Tibial nerve (tissue), 3 donors: ENCODE data around the gene PSENEN.

ENCODE experiments used
- CTCF ChIP-seq, 5 experiments: fragments of 200-600 bp in 3 of 5; fragments of 450-650 bp in 2 of 5; sonication (generic) in 3 of 5; IDR thresholded peaks; one replicate each; pipeline ENCODE4 v1.5.1; 2016 to 2019; ENCODE audit warnings: antibody characterized with exemption in 5 of 5, mild to moderate bottlenecking in 3 of 5, moderate library complexity in 2 of 5
- POLR2A ChIP-seq, 2 donors: fragments of 450-650 bp; IDR thresholded peaks; one replicate each; pipeline ENCODE4 v1.6.1; 2017; ENCODE audit warnings: antibody characterized with exemption in 2 of 2, mild to moderate bottlenecking in 2 of 2, moderate library complexity in 2 of 2

GRCh38 chr19:35764432-35765315 is 19.2 kb downstream of the PSENEN start:
- no peak for TF ChIP-seq POLR2A (IDR thresholded peaks at IDR 0.05)
- TF ChIP-seq CTCF (IDR thresholded peaks at IDR 0.05): no peak
